Measurements from ENCODE around the gene FAM43A.

The FAM43A gene

DNA sequence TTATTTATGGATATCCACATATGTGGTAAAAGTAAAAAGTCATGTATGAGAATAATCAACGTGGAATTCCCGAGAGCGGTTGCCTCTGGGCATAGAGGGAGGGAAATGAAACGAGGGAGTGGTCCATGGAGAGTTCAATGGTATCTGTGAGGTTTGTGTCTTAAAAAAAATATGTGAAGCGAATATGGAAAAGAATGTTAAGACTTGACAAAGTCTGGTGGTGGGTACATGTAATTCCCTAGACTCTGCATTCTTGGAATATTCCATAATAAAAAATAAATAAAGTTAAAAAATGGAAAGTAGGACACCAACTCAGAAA, 28.4 kb downstream of the FAM43A start:
- H3F3A ChIP-seq (ENCODE audit: control insufficient read depth, insufficient read depth) = no peaks in the 10 kb centered on the region
- H3K27ac ChIP-seq (ENCODE audit: low read depth, low read length) = no peak overlapping the region
- H4K20me1 ChIP-seq (ENCODE audit: control insufficient read depth, insufficient read depth, low read depth, low read length) = no peaks in the 10 kb centered on the region
- H3K4me3 ChIP-seq (ENCODE audit: low read length) = no peak overlapping the region
- H3K9me3 ChIP-seq (ENCODE audit: control insufficient read depth, insufficient read depth, low read length) = no peaks in the 10 kb centered on the region
- H3K4me1 ChIP-seq (ENCODE audit: control insufficient read depth, low read length) = no peaks in the 10 kb centered on the region
- no peaks in the 10 kb centered on the region for H3K27me3 ChIP-seq (ENCODE audit: control insufficient read depth, low read length)
- no peaks in the 10 kb centered on the region for H3K79me2 ChIP-seq (ENCODE audit: control insufficient read depth, low read length)
- H3K4me2 ChIP-seq (ENCODE audit: low read length) = no peak overlapping the region
- H3K9me2 ChIP-seq (replicated peaks; ENCODE audit: control insufficient read depth, low read length) = no peaks in the 10 kb centered on the region
- no peaks in the 10 kb centered on the region for H3K36me3 ChIP-seq (ENCODE audit: control insufficient read depth, low read length)
- TF ChIP-seq EZH2phosphoT487 (IDR thresholded peaks at IDR 0.05; ENCODE audit: borderline replicate concordance, low read length) = no peak
- TF ChIP-seq CTCF (IDR thresholded peaks at IDR 0.05; ENCODE audit: low read depth, low read length, poor library complexity, severe bottlenecking) = no peak

GRCh38 chr3:194714564-194714963, 28.9 kb downstream of the FAM43A start:
- H3K4me1 ChIP-seq (ENCODE audit: control insufficient read depth, low read length) = no peaks in the 10 kb centered on the region
- no peak overlapping the region for H3K4me2 ChIP-seq (ENCODE audit: low read length)
- H3K9me2 ChIP-seq (replicated peaks; ENCODE audit: control insufficient read depth, low read length) = no peaks in the 10 kb centered on the region
- no peaks in the 10 kb centered on the region for H3K27me3 ChIP-seq (ENCODE audit: control insufficient read depth, low read length)
- no peaks in the 10 kb centered on the region for H4K20me1 ChIP-seq (ENCODE audit: control insufficient read depth, insufficient read depth, low read depth, low read length)
- no peaks in the 10 kb centered on the region for H3K36me3 ChIP-seq (ENCODE audit: control insufficient read depth, low read length)
- TF ChIP-seq EZH2phosphoT487 (IDR thresholded peaks at IDR 0.05; ENCODE audit: borderline replicate concordance, low read length) = no peak
- no peak for TF ChIP-seq CTCF (IDR thresholded peaks at IDR 0.05; ENCODE audit: low read depth, low read length, poor library complexity, severe bottlenecking)
- H3K79me2 ChIP-seq (ENCODE audit: control insufficient read depth, low read length) = no peaks in the 10 kb centered on the region
- H3K4me3 ChIP-seq (ENCODE audit: low read length) = no peak overlapping the region
- H3K9me3 ChIP-seq (ENCODE audit: control insufficient read depth, insufficient read depth, low read length) = no peaks in the 10 kb centered on the region
- H3F3A ChIP-seq (ENCODE audit: control insufficient read depth, insufficient read depth) = no peaks in the 10 kb centered on the region
- no peak overlapping the region for H3K27ac ChIP-seq (ENCODE audit: low read depth, low read length)

DNA sequence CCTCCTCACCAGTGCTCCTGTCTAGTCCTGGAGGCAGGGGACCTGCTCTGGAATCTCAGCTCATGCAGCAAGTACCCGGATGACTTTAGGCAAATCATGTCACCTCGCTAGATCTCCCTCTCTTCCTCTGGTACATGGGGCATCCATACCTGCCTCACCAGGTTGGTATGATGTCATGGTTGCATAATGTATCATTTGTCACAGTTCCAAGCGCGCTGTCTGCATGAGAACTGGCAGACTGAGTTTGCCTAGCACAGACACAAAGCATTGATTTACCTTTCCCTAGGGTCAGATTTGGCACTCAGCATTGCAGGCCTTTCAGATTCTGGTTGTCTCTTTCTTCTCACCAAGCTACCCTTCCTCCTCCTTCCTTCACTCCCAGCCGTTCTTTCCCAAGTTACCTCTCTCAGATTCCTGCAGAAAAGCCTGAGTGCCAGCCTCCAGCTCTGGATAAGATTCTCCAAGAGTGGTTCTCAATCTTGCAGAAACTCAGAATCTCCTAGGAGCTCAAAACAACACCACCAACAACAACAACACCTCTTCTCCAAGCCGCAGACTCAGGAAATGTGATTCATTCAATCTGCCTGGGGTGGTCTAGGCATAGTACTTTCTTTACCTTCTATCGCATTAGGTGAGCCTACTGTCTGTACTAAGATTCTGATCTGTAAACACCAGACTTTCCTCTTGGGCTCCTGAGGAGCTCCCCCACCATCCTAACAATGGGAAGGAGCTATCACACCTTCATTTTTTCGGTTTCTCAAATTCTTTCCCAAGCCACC, 29.5 kb downstream of the FAM43A start:
- H3K4me1 ChIP-seq (ENCODE audit: control insufficient read depth, low read length) = no peaks in the 10 kb centered on the region
- no peak overlapping the region for H3K27ac ChIP-seq (ENCODE audit: low read depth, low read length)
- no peak overlapping the region for H3K4me3 ChIP-seq (ENCODE audit: low read length)
- no peaks in the 10 kb centered on the region for H4K20me1 ChIP-seq (ENCODE audit: control insufficient read depth, insufficient read depth, low read depth, low read length)
- H3K36me3 ChIP-seq (ENCODE audit: control insufficient read depth, low read length) = no peaks in the 10 kb centered on the region
- no peak for TF ChIP-seq EZH2phosphoT487 (IDR thresholded peaks at IDR 0.05; ENCODE audit: borderline replicate concordance, low read length)
- TF ChIP-seq CTCF (IDR thresholded peaks at IDR 0.05; ENCODE audit: low read depth, low read length, poor library complexity, severe bottlenecking) = no peak
- no peaks in the 10 kb centered on the region for H3K9me2 ChIP-seq (replicated peaks; ENCODE audit: control insufficient read depth, low read length)
- no peaks in the 10 kb centered on the region for H3K9me3 ChIP-seq (ENCODE audit: control insufficient read depth, insufficient read depth, low read length)
- H3K27me3 ChIP-seq (ENCODE audit: control insufficient read depth, low read length) = no peaks in the 10 kb centered on the region
- H3F3A ChIP-seq (ENCODE audit: control insufficient read depth, insufficient read depth) = no peaks in the 10 kb centered on the region
- H3K79me2 ChIP-seq (ENCODE audit: control insufficient read depth, low read length) = no peaks in the 10 kb centered on the region
- no peak overlapping the region for H3K4me2 ChIP-seq (ENCODE audit: low read length)
